ENCODE data around the gene SH3RF1.

The SH3RF1 gene

GRCh38 chr4:169098532-169098931 lies 172.2 kb downstream of the SH3RF1 start:
- no peak for DNase-seq

- no peak for DNase-seq
These were observed 172.7 kb downstream of the SH3RF1 start for GRCh38 chr4:169098054-169098497.

- DNase-seq = no peak
These were observed 174.5 kb downstream of the SH3RF1 start for GRCh38 chr4:169096221-169096620.

- DNase-seq = no peak
These were observed 176.0 kb downstream of the SH3RF1 start for GRCh38 chr4:169094656-169095231.

- no peak for DNase-seq
These were observed 177.8 kb downstream of the SH3RF1 start for GRCh38 chr4:169092889-169093522.

- DNase-seq = no peak
These were observed 180.1 kb downstream of the SH3RF1 start for GRCh38 chr4:169090484-169091215.

- DNase-seq = no peak
These were observed 181.8 kb downstream of the SH3RF1 start for GRCh38 chr4:169089004-169089403.

GRCh38 chr4:169084954-169085353 lies 185.8 kb downstream of the SH3RF1 start:
- no peak for DNase-seq

- no peak for DNase-seq
These were observed 189.8 kb downstream of the SH3RF1 start for GRCh38 chr4:169080981-169081380.

- no peak for DNase-seq
These were observed 190.6 kb downstream of the SH3RF1 start for GRCh38 chr4:169079942-169080827.

- DNase-seq = no peak
These were observed 196.6 kb downstream of the SH3RF1 start for GRCh38 chr4:169074117-169074516.

- no peak for DNase-seq
These were observed 199.0 kb downstream of the SH3RF1 start for GRCh38 chr4:169071747-169072146.

GRCh38 chr4:169070895-169071218 lies 199.9 kb downstream of the SH3RF1 start:
- DNase-seq = no peak

- DNase-seq = no peak
These were observed 200.5 kb downstream of the SH3RF1 start for GRCh38 chr4:169070071-169070894.

- DNase-seq = no peak
These were observed 202.3 kb downstream of the SH3RF1 start for GRCh38 chr4:169068423-169068822.

- DNase-seq = no peak
These were observed 203.8 kb downstream of the SH3RF1 start for GRCh38 chr4:169066934-169067333.

- no peak for DNase-seq
These were observed 206.5 kb downstream of the SH3RF1 start for GRCh38 chr4:169064296-169064695.

GRCh38 chr4:169063441-169063840 lies 207.3 kb downstream of the SH3RF1 start:
- DNase-seq = no peak

GRCh38 chr4:169062897-169063244 lies 207.9 kb downstream of the SH3RF1 start:
- no peak for DNase-seq

GRCh38 chr4:169061386-169061785 lies 209.4 kb downstream of the SH3RF1 start:
- no peak for DNase-seq

- no peak for DNase-seq
These were observed 210.2 kb downstream of the SH3RF1 start for GRCh38 chr4:169060391-169061091.
